ENCODE data around the gene KRTAP1-1.
"Not testable (repeated sequence)": the region's sequence is repeated elsewhere in the genome, so short reads cannot be mapped to it uniquely, and the experiment has no call there.

Gene KRTAP1-1

DNA sequence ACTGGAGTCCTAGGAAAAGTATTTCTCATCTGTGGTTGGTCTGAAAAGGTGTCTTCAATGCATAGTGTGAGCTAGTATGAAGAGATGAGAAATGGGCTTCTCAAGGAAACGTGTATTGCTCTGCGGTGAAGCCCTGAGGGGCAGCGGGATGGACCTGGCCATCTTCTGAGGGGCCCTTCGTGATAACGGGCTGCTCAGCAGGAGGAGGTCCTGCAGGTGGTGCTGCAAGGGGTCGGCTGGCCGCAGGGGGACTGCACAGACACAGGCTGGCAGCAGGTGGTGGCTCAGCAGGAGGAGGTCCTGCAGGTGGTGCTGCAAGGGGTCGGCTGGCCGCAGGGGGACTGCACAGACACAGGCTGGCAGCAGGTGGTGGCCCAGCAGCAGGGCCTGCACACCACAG is 13.3 kb upstream of the KRTAP1-1 start:
- FAIRE-seq: not testable (repeated sequence)

DNA sequence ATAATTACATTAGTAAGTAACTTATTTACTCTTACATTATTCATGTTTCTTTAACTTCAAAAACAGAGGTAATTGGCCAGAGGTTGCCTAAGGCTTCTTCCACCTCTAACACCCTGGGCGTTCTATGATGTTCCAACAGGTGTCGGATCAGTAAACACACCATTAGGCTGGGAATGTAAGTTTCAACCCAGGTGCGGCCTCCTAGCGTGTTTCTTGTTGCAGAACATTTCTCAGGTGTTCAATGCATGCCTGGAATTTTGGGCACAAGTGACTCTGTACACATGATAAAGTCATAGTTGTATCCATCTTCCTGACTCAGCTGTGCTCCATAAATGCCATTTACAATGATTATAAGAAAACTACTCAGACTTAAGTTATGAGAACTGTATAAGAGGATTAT is 12.8 kb upstream of the KRTAP1-1 start:
- no peak for FAIRE-seq

- FAIRE-seq: no peak
Observed at GRCh38 chr17:41052566-41052965, 11.3 kb upstream of the KRTAP1-1 start.

- FAIRE-seq: no peak
Observed at GRCh38 chr17:41049110-41049509, 7.9 kb upstream of the KRTAP1-1 start.

DNA sequence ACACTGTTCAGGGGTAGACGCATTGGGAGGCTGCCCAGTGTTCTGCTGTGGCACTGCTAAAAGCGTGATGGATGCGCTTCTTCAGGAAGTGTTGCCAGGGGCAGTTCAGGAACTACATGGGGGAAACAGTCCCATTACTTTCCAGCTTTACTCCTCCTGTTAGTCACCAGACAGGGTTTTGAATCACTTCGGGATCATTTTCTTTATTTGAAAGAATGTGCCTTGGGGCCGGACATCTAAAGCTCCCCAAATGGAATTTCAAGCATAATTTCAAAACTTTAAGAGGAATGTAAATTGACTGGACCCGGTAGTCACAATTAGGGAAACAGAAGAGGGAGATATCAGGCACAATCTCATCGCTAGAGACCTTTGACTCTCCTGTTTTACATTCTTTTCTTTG is 7.2 kb upstream of the KRTAP1-1 start:
- no peak for FAIRE-seq

GRCh38 chr17:41046735-41047465 is 5.7 kb upstream of the KRTAP1-1 start, which contains the start of gene KRTAP2-1:
TSS of gene KRTAP2-1 (minus strand) at chr17:41047316. CDS start at chr17:41047267, 49 bp downstream.
- not testable (repeated sequence) for FAIRE-seq

DNA sequence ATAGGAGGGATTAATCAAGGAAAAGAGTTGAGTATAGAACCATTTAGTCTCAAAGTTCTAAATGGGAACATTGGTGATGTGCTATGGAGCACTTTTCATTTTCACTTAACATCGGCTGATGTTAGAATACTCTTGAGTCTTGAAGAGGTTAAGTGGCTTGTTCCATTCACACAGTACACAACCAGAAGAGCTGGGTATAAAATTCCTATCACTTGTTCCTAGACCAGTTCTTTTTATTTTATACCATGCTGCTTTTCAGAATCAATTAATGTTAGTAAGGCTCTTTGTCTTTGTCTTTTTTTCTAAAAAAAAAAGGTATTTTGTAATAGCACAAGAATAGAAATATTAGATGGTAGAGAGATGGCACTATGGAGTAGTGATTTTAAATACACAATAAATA is 1.7 kb upstream of the KRTAP1-1 start:
- FAIRE-seq: no peak

GRCh38 chr17:41037853-41038350 is 3.3 kb downstream of the KRTAP1-1 start:
- FAIRE-seq: no peak

GRCh38 chr17:41034346-41034935 is 6.8 kb downstream of the KRTAP1-1 start, which contains the start of gene KRTAP1-3:
TSS of gene KRTAP1-3 (minus strand) at chr17:41034874. CDS start at chr17:41034821, 53 bp downstream.
- FAIRE-seq: not testable (repeated sequence)

DNA sequence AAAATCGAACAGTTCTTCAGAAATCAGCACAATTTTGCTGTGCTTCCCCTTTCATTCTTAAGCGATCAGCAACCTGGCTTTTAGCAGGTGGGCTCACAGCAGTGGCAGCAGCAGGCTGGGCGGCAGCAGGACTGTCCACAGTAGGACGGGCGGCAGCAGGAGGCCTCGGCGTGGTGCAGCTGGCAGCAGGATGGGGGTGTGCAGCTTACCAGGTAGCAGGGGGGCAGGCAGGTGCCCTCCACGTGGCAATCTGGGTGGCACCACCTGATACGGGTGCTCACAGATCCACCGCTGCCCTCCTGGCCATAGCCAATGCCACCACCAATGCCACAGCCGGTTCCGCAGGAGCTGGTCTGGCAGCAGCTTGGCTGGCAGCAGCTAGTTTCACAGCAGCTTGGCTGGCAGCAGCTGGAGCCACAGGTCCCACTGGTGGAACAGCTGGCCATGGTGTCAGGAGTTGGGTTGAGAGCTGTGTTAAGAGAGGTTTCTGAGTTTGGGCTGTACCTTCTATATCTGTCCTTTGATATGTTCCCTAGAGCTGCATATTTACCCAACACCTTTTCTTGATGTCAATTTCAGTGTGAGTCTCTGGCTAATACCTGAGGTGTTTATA is 11.5 kb downstream of the KRTAP1-1 start, which contains the start of gene KRTAP1-4:
TSS of gene KRTAP1-4 (minus strand) at position 563 of the 613 bp plus-strand sequence. CDS start at position 446, 117 bp downstream.
- no peak for FAIRE-seq

GRCh38 chr17:41026715-41027471 is 14.4 kb downstream of the KRTAP1-1 start, which contains the start of gene KRTAP1-5:
TSS of gene KRTAP1-5 (minus strand) at chr17:41027208. CDS start at chr17:41027155, 53 bp downstream.
- FAIRE-seq: no peak

DNA sequence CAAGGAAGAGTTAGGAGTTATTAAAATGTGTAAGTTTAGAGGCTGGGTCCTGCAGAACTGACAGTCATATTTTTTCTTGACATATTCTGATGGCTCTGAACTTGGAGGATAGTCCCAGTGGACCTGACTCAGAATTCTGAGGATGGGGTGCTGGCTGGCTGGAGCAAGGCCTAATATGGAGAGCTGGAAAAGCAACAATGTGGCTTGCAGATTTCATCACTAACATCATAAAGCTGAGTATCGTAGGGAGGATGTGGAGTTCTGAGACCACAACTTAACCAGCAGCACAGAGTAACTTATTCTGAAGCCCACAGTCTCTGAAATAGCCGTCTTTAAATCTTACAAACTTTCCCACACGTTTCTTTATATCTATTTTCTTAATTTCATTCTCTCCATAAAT is 16.6 kb downstream of the KRTAP1-1 start:
- FAIRE-seq: no peak

GRCh38 chr17:41020336-41020735 is 20.9 kb downstream of the KRTAP1-1 start:
- FAIRE-seq: no peak

DNA sequence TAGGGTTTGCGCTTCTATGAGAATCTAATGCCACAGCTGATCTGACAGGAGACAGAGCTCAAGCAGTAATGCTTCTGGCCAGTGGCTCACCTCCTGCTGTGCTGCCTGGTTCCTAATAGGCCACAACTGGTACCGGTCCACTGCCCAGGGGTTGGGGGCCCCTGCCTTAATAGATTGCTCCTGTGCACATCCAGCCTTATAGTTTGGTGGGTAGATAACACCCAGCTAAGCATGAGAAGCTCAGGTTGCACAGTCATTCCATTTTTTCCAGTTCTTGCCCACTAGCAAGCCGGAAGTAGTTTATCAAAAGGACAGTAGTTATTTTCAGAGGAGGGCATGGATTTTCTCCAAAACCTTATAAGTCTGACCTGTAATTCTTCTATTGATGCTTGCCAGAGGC is 21.8 kb downstream of the KRTAP1-1 start:
- FAIRE-seq: no peak

DNA sequence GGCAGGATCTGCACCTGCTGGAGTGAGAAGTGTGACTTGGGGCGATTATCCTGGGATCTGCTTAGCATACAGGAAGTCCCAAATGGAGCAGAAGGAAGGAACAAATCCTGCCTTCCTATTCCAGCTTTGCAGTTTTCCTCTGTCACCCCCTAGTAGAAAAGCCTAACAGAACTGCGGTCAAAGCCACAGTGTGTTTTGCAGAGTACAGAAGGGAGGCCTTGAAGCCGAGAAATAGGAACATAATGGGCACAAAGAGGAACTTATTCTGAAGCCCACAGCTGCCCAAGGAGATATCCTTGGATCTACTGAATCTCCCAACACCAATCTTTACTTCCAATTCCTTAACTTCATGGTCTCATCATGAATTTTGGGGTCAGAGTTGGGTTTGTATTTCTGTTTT is 22.7 kb downstream of the KRTAP1-1 start:
- FAIRE-seq: no peak

DNA sequence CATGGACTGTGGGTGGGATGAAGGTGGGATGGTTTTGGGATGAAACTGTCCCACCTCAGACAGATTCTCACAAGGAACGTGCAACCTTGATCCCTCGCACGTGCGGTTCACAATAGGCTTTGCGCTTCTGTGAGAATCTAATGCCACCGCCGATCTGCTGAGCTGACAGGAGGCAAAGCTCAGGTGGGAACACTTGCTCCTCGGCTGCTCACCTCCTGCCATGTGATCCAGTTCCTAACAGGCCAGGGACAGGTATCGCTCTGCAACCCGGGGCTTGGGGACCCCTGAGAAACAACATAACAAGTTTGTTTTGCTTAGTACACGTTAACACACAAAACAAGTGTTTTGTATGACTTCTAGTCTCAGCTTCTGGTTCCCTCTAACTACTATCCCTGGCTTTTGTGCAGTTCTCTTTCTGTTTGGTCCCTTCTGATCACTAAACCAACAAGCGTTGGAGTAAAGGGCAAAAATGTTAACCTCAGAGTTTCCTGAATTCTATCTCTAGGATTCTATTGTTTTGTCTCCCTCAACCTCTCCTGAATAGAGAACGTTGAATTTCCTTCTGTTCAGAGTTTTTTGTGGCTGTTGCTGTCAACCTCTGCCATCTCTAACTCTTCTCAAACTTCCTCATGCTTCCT is 24.6 kb downstream of the KRTAP1-1 start:
- no peak for FAIRE-seq

GRCh38 chr17:41015454-41015853 is 25.8 kb downstream of the KRTAP1-1 start:
- no peak for FAIRE-seq

DNA sequence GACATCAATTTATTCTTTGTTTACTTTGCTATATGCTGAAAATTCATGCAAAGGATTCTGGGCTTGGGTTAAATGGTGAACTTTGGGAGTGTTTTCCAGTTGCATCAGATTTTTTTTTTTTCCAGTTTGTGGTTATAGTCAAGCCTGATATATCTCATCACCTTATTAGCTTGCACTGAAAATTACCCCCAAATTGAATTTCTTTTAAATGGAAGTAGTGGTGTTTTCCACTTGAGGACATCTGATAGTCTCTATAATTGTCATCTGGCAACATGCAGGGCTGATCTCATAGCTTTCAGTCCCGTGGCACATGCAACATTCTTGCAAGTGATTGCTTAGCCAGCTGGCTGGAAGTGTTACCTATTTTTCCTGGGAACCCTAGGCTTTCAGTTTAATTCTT is 27.6 kb downstream of the KRTAP1-1 start:
- FAIRE-seq: no peak

- no peak for FAIRE-seq
Observed at GRCh38 chr17:41013181-41013580, 28.1 kb downstream of the KRTAP1-1 start.

GRCh38 chr17:41012326-41013120 is 28.7 kb downstream of the KRTAP1-1 start:
- no peak for FAIRE-seq

GRCh38 chr17:41010441-41010840 is 30.8 kb downstream of the KRTAP1-1 start:
- FAIRE-seq: no peak
